ENCODE data around the gene C9orf85.
"Not testable (repeated sequence)": the region's sequence is repeated elsewhere in the genome, so short reads cannot be mapped to it uniquely, and the experiment has no call there.

Gene C9orf85

DNA sequence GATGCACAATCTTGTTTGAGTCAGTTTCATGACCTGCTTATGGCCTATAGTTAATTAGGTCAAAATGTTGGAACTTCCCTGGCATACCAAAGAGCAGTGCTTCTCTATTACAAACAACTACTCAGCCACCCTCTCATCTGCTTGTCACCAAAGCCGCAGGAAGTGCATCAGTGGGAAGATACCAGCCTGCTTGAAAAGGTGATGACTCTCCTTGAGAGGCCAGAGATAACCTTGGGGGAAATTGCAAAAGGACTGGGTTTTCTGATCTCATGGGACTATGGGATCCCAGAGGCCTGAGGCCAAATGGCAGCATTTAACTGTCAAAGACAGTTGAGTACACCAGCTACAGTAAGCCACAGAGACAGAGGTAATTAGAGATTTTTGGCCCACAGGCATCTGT, 79.0 kb downstream of the C9orf85 start:
- TF ChIP-seq, protein P1, sequence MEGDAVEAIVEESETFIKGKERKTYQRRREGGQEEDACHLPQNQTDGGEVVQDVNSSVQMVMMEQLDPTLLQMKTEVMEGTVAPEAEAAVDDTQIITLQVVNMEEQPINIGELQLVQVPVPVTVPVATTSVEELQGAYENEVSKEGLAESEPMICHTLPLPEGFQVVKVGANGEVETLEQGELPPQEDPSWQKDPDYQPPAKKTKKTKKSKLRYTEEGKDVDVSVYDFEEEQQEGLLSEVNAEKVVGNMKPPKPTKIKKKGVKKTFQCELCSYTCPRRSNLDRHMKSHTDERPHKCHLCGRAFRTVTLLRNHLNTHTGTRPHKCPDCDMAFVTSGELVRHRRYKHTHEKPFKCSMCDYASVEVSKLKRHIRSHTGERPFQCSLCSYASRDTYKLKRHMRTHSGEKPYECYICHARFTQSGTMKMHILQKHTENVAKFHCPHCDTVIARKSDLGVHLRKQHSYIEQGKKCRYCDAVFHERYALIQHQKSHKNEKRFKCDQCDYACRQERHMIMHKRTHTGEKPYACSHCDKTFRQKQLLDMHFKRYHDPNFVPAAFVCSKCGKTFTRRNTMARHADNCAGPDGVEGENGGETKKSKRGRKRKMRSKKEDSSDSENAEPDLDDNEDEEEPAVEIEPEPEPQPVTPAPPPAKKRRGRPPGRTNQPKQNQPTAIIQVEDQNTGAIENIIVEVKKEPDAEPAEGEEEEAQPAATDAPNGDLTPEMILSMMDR (IDR thresholded peaks at IDR 0.05; ENCODE audit: insufficient read depth, low read depth, low read length, missing control alignments): no peak
- H3K4me3 ChIP-seq (ENCODE audit: low read depth, low read length): no peak overlapping the region
- DNase-seq (ENCODE audit: low read depth): no peak

DNA sequence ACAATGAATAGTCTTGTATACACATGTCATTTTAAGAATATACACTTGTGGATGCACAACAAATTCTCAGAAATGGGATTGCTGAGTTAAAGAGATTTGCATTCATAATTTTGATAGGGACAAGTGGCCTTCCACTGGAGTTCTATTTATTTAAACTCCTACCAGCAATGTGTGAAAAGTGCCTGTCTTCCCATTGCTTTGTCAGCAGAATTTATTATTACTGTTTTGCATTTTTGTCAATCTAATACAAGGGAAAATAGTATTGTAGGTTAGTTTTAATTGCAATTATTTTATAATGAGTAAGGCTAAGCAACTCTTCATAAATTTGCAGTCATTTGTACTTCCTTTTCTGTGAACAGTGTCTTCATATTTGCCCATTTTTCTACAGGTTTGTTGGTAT, 94.0 kb downstream of the C9orf85 start:
- TF ChIP-seq, protein P1 (IDR thresholded peaks at IDR 0.05; ENCODE audit: insufficient read depth, low read depth, low read length, missing control alignments): no peak
- no peak for DNase-seq (ENCODE audit: low read depth)
- no peak overlapping the region for H3K4me3 ChIP-seq (ENCODE audit: low read depth, low read length)

DNA sequence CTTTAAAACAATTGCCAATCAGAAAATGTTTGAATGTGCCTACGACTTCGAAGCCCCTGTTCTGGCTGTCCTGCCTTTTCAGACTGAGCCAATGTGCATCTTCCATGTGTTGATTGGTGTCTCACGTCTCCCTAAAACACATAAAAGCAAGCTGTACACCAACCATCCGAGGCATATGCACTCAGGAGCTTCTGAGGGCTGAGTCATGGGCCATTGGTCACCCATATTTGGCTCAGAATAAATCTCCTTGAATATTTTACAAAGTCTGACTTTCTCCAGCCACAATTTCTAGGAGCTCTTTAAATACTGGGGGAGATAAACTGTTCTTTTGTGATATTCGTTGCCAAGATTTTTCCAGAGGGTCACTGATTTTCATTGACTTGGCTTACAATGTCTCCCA, 95.1 kb downstream of the C9orf85 start:
- DNase-seq (ENCODE audit: low read depth): no peak
- TF ChIP-seq, protein P1 (IDR thresholded peaks at IDR 0.05; ENCODE audit: insufficient read depth, low read depth, low read length, missing control alignments): no peak
- no peak overlapping the region for H3K4me3 ChIP-seq (ENCODE audit: low read depth, low read length)

DNA sequence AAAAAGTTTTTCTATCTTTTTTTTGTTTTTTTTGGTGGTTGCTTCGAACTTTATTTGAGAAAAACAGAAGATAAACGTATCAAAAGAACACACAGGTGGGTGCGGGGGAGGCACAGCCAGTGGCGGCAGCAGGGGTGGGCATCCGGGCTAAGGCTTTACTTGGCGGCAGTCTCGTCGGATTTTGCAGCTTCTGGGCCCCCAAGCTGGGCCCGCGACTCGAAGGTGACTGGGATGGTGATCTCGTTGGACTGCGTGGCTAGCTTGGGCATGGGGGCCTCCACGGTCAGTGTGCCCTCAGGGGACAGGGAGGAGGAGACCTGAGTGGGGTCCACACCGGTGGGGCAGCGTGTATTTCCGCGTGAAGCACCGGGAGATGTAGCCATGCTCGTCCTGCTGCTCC, 96.3 kb downstream of the C9orf85 start:
- not testable (repeated sequence) for DNase-seq (ENCODE audit: low read depth); H3K4me3 ChIP-seq (ENCODE audit: low read depth, low read length)

DNA sequence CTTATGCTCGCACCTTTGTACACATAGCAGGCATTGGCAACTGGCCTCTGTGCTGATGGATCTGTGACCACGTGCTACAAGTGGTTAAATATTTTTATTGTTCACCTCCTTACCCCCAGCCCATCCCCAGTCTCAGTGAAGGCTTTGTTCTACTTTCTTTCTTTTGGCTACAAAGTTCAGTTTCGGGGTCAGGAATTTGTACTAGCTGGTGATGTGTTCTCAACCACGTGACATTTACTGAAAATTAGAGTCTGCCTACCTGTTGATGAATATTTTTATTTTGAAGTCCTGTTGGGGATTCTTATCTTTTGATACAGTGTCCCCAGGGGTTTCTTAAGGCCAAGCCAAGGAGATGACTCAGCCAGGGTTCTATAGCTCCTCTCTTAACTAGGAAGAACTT, 101.2 kb downstream of the C9orf85 start:
- TF ChIP-seq, protein P1 (IDR thresholded peaks at IDR 0.05; ENCODE audit: insufficient read depth, low read depth, low read length, missing control alignments): no peak
- no peak for DNase-seq (ENCODE audit: low read depth)
- no peak overlapping the region for H3K4me3 ChIP-seq (ENCODE audit: low read depth, low read length)

DNA sequence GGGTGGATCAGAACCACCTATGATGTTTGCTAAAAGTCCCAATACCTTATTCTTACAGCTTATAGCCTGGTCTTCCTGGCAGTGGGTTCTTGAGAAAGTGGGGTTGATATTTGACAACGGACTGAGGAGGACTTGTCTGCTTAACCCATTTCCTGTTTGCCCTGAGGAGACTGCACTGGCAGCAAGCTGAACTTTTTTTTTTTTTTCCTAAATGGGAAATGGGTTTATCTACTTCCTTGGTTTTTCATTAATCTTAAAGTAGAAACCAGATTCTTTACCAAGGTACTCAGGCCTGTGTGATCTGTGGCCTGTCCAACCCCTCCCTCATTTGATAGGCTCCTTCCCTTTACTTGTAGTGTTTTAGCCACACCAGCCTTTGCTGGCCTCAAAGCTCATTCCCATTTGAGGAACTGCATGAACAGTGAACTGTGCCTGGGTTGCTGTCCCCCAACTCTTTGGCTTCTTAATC, 101.9 kb downstream of the C9orf85 start:
- H3K4me3 ChIP-seq (ENCODE audit: low read depth, low read length): no peak overlapping the region
- DNase-seq (ENCODE audit: low read depth): no peak
- TF ChIP-seq, protein P1 (IDR thresholded peaks at IDR 0.05; ENCODE audit: insufficient read depth, low read depth, low read length, missing control alignments): no peak

DNA sequence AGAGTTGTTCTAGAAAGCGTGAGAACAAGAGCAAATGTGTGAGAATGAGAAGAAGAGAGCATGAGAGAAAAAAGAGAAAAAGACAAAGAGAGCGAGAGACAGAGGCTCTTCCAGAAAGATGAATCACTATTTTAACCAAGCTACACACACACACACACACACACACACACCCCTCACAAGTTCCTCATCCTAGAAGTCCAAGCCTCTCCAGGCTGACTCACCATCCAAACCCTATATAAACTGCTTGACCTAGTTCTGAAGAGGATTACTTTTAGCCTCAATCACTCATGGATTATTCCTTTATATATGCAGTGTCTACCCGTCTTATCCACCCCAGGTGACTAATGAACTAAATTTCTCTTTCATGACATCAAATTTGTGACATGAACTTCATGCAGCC, 111.4 kb downstream of the C9orf85 start:
- no peak for DNase-seq (ENCODE audit: low read depth)
- H3K4me3 ChIP-seq (ENCODE audit: low read depth, low read length): no peak overlapping the region
- TF ChIP-seq, protein P1 (IDR thresholded peaks at IDR 0.05; ENCODE audit: insufficient read depth, low read depth, low read length, missing control alignments): no peak

Data from GM12865 (cell line).